Activated CD8-positive, alpha-beta memory T cell treated with anti-CD3 and anti-CD28 coated beads, Interleukin-2, amount 50 U/mL, for 24 hours (primary cell): Measurements from ENCODE around the gene STKLD1.

Experiments used
- DNase-seq: peaks from one replicate; pipeline ENCODE4 v3.0.0-alpha.2; 2020; ENCODE audit errors: extremely low read depth

The STKLD1 gene

DNA sequence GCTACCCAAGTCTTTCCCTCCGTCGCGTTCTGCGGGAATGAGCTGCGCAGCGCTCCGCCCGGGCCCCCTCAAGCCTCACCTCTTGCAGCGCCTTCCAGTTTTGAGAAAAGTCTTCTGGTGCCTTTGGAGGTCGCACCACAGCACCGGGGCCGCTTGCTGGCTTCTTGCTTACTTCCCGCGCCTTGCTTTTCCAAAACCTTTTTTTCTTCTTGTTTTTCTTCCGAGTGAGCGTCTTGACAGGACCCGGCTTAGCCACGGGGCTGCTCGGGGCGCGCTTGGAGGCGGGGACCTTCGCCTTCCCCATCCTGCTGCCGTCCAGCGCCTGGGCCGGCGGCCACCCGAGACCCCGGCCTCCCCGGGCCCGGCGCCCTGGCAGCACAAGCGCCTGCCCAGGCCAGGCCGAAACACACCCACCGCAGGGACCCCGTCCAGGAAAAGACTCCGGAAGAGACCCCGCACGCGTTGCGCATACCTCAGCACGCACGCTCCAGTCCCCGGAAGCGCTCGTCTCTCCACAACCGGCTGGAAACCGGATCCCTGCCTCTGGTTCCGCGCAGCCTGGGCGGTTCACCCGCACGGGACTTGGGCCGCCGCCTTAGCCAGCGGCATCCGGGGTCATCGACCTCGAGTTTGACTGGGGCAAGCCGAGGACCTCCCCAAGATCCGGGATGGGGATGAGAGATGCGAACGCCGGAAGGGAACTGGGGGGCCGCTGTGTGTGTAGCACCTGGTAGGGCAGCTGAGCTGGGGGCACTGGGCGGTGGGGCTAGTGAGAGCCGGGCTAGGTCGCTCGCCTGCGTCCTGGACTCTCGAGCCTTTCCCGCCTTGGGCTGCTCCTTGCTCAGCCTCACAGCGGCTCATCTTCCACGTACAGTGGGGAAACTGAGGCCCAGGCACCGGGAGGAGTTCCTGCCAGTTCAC is 41.6 kb downstream of the STKLD1 start, which contains the start of gene REXO4:
Gene REXO4, minus strand, starts transcription at position 470 of the 921 bp plus-strand sequence. Its CDS starts 166 bp downstream, at position 304.
- DNase-seq: peak; percentile 67

- DNase-seq: no peak
These were observed 42.8 kb downstream of the STKLD1 start for GRCh38 chr9:133419005-133419404.

DNA sequence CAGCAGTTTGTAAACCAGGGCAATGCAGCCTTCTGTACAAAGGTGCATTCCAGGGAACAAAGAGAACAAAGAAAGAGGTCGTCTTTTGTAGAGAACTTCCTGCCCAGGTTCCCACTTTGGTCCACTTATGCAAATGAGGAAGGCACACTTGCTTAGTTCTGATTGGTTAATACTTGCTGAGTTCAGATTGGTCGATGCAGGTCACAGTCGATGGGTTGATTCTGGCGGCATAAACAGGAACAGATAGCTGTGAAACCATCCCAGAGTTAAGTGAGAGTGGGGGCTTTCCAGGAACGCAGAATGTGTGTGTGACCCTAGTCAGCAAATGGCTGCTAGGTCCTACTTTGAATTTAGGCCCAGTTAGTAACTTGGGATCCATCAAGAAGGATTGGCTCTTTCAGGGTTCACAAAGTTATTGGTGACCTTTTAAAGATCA is 44.2 kb downstream of the STKLD1 start:
- no peak for DNase-seq

DNA sequence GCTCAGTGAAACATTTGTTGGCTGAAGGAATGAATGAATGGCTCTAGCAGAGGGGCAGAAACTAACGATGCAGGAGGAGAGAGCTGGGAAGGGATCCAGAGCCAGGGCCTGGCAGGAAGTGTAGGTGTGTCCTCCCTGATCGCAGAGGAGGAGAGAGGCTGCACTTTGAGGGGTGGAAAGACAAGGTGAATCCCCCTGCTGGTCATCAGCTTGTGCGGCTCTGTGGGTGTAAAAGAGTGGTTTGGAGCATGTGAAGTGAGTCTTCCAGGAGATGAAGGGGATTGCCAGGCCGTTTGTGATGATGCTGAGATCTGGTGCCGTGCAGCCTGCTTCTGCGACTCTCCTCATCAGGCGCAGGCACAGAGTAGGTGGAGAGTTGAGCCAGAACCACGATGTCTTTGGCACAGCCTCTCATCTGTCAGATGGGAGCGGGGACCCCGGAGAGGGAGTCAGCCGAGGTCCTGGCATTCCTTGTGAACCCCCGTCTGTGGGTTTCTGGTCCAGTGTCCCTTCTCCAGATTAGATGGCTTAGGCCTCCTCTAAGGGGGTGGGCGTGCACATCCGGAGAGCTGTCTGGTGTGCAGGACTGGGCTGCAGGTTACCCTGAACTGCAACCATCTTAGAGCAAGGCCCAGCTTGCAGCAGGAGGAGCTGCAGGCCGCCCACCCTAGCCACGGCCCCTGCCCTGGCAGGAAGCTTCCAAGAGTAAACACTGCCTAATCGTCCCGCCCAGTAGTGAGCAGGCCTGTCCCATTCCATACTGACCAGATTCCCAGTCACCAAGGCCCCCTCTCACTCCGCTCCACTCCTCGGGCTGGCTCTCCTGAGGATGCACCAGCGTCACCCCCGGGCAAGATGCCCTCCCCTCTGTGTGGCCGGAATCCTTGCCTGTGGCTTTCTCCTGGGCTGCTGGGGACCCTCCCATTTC is 45.7 kb downstream of the STKLD1 start, which contains the start of gene ADAMTS13:
Gene ADAMTS13, plus strand, starts transcription at position 753 of the 928 bp plus-strand sequence. Its CDS starts 77 bp downstream, at position 830.
- DNase-seq: no peak

DNA sequence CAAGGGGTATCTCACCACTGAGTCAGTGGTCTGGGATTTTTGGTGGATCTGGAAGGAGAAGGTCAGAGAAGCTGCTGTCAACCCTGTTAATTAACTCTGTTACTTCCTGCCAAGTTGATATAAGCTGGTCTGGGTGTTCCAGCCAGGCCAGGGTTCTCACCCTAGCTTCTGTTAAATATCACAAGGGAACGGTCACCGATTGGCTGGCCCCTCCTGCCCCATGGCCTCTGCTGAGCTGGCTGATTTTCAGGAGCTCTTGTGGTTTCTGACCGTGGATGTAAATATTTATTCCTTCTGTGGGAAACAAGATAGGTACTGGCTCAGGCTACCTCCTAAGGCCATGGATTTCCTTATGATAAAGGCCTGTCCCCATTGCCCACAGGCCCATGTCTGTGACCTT is 47.0 kb downstream of the STKLD1 start:
- no peak for DNase-seq

DNA sequence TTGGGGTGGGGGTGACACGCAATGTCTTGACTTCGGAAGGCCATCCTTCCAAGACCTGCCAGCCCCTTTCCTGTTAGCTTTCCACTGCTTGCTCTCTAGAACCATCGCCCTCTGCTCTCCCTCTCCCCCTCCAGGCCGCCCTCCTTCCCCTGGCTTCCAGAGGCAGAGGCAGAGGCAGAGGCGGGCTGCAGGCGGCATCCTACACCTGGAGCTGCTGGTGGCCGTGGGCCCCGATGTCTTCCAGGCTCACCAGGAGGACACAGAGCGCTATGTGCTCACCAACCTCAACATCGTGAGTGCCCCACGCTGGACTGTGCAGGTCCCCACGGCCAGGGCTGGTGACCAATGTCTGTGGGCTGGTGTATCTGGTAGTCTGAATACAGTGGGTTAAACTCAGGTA is 48.0 kb downstream of the STKLD1 start:
- DNase-seq: no peak

GRCh38 chr9:133425049-133425632 is 49.0 kb downstream of the STKLD1 start:
- DNase-seq: no peak

DNA sequence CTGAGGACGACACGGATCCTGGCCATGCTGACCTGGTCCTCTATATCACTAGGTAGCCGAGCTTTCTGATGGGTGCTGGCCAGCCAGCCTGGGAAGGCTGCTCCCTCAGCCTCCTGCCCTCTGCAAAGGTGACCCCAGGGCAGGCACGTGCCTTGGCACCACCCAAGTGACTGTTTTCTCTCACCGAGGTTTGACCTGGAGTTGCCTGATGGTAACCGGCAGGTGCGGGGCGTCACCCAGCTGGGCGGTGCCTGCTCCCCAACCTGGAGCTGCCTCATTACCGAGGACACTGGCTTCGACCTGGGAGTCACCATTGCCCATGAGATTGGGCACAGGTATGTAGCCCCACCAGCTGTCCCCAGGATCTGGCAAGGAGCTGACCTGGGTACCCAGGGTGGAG is 49.8 kb downstream of the STKLD1 start:
- no peak for DNase-seq

GRCh38 chr9:133427658-133428348 is 51.6 kb downstream of the STKLD1 start:
- no peak for DNase-seq

DNA sequence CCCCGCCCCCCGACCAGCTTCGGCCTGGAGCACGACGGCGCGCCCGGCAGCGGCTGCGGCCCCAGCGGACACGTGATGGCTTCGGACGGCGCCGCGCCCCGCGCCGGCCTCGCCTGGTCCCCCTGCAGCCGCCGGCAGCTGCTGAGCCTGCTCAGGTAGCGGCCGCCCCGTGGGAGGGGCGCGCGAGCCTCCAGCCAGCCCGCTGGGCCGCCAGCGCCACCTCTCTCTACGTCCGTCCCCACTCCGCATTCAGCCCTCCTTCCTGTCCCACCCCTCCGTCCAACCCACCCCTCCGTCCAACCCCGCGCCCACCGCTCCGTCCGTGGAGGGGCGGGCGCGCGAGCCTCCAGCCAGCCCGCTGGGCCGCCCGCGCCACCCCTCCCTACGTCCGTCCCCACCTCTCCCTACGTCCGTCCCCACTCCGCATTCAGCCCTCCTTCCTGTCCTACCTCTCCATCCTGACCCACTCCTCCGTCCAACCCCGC is 52.5 kb downstream of the STKLD1 start:
- DNase-seq: no peak

- DNase-seq: no peak
These were observed 53.0 kb downstream of the STKLD1 start for GRCh38 chr9:133429214-133429613.

DNA sequence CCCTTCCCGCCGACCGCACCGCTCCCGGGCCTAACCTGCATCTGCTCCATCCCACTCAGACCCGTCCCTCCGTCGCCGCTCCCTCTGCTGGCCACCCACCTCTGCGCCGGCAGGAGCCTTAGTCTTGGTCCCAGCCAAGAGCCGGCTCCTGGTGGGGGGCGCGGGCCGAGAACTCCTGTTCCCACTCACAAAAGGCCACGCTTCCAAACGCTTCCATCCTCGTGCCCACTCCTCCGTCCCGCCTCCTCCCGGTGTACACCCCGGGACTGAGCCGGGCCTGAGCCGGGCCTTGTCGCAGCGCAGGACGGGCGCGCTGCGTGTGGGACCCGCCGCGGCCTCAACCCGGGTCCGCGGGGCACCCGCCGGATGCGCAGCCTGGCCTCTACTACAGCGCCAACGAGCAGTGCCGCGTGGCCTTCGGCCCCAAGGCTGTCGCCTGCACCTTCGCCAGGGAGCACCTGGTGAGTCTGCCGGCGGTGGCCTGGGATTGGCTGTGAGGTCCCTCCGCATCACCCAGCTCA is 53.5 kb downstream of the STKLD1 start:
- DNase-seq: no peak

GRCh38 chr9:133430244-133430643 is 54.1 kb downstream of the STKLD1 start:
- DNase-seq: no peak

GRCh38 chr9:133433351-133433843 is 57.2 kb downstream of the STKLD1 start:
- no peak for DNase-seq

DNA sequence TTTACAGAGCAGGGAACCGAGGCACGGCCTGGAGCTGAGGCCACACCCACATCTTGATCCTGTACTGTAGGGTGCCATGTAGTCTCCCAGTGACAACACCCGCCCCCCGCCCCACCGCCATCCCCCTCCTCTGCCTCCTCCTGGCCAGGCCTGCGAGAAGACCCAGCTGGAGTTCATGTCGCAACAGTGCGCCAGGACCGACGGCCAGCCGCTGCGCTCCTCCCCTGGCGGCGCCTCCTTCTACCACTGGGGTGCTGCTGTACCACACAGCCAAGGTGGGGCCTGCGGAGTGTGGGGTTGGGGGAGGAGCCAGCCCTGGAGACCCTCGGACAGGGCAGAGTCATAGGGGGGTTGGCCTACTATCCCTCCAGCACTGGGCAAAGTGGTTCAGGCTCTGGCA is 60.5 kb downstream of the STKLD1 start:
- no peak for DNase-seq

GRCh38 chr9:133437753-133438531 is 61.8 kb downstream of the STKLD1 start:
- DNase-seq: no peak

GRCh38 chr9:133439337-133439736 is 63.2 kb downstream of the STKLD1 start:
- DNase-seq: no peak

DNA sequence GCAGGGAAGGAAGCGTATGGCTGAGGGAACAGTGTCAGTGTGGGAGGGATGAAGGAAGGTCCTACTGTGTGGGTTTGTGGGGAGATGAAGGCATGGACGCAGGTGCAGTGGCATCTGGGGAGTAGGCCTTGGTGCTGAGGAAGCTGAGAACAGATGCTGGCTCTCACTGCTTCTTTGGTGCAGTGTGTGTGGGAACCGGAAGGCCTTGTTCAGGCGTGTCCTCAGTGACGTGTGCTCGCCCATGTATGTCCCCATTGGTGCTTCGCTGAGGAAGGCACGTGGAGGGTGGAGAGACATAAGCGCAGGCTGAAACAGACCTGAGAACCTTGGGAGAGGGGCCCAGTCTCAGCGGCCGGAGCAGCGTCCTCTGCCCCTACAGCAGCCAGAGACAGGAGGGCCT is 64.7 kb downstream of the STKLD1 start:
- DNase-seq: no peak

DNA sequence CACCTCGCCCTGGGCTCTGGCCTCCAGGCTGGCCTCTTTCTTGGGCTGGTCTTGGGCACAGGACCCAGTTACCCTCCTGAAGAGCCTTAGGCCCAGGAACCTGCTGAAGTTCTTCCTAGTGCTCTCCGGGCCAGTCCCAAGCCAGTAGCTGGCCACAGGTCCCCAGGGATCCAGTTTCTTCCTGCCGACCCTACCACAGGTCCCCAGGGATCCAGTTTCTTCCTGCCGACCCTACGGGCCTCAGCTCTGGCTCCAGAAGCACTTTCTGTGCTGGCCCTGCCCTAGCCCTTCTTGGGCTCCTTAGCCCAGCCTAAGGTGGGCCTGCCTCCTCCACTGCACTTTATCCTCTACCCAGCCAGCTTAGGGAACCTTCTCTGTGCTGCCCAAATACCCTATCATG is 65.4 kb downstream of the STKLD1 start:
- DNase-seq: no peak

DNA sequence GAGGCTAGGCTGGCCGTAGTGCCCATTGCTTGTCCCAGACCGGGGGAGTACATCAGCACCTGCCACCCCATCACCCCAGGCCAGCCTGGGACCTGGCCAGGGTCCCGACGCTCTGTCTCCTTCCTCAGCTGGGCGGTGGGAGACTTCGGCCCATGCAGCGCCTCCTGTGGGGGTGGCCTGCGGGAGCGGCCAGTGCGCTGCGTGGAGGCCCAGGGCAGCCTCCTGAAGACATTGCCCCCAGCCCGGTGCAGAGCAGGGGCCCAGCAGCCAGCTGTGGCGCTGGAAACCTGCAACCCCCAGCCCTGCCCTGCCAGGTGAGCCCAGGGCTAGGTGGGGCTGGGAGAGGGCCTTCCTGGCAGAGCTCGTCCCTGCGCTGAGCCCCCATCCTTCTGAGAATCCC is 67.1 kb downstream of the STKLD1 start:
- no peak for DNase-seq
